Measurements from ENCODE around the gene TMEM132C.

TMEM132C gene

DNA sequence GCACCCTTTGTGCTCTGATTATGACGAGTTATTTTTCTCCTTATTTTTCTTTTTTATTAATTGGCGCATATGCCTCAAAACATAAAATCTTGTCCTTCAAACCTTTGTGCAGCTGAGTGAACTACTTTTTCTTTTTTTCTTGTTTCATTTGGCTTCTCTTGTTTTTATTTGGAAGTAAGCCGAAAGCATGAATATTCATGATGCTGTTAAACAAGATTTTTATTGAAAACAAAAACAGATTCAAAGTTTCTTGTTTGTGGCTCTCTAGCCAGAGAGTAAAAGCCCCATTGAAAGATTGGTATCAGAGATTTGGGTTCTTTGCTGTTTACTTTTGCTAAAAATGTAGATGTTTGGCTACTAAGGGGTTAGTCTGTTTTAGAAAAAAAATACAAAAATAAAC lies 183.8 kb downstream of the TMEM132C start:
- TF ChIP-seq, protein P1, sequence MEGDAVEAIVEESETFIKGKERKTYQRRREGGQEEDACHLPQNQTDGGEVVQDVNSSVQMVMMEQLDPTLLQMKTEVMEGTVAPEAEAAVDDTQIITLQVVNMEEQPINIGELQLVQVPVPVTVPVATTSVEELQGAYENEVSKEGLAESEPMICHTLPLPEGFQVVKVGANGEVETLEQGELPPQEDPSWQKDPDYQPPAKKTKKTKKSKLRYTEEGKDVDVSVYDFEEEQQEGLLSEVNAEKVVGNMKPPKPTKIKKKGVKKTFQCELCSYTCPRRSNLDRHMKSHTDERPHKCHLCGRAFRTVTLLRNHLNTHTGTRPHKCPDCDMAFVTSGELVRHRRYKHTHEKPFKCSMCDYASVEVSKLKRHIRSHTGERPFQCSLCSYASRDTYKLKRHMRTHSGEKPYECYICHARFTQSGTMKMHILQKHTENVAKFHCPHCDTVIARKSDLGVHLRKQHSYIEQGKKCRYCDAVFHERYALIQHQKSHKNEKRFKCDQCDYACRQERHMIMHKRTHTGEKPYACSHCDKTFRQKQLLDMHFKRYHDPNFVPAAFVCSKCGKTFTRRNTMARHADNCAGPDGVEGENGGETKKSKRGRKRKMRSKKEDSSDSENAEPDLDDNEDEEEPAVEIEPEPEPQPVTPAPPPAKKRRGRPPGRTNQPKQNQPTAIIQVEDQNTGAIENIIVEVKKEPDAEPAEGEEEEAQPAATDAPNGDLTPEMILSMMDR (IDR thresholded peaks at IDR 0.05; ENCODE audit: low read depth, low read length), result no peak
- no peak for DNase-seq (ENCODE audit: low read depth in 2 of 2)
- no peak overlapping the region for H3K4me3 ChIP-seq (replicated peaks in 1 of 2; ENCODE audit: low read depth in 2 of 2, low read length in 2 of 2)

DNA sequence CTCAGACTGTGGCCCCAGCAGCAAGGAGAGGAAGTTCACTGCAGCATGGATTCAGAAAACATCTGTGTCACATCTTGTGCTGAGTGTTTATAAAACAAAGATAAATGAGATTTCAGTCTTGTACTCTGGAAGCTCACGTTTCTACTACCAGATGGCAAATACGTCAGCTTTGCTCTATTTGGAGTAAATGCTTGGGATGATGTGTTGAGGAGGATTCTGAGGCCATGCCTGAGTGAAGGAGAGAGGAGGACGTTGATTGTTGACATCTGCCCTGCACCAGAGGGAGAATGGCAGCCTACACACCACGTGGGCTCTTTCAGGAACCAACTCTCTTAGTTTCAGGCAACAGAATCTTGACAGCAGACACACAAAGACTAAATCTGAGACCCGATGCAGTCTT lies 188.9 kb downstream of the TMEM132C start:
- no peak overlapping the region for H3K4me3 ChIP-seq (replicated peaks in 1 of 2; ENCODE audit: low read depth in 2 of 2, low read length in 2 of 2)
- TF ChIP-seq, protein P1 (IDR thresholded peaks at IDR 0.05; ENCODE audit: low read depth, low read length), result no peak
- no peak for DNase-seq (ENCODE audit: low read depth in 2 of 2)

DNA sequence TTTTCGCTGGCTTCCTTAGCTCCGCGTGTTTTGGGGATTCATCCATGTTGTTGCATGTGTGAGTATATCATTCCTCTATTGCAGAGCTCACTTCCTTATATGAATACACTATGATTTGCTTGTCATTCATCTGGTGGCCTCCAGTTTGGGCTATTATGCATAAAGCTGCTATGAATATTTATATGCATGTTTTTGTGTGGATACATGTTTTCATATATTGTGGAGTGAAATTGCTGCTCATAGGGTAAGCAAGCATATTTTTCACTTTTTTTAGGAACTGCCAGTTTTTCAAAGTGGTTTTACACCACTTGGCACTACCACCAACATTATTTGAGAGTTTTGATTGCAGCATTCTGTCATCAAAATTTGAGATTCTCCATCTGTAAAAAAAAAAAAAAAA lies 190.0 kb downstream of the TMEM132C start:
- TF ChIP-seq, protein P1 (IDR thresholded peaks at IDR 0.05; ENCODE audit: low read depth, low read length), result no peak
- no peak for DNase-seq (ENCODE audit: low read depth in 2 of 2)
- no peak overlapping the region for H3K4me3 ChIP-seq (replicated peaks in 1 of 2; ENCODE audit: low read depth in 2 of 2, low read length in 2 of 2)

DNA sequence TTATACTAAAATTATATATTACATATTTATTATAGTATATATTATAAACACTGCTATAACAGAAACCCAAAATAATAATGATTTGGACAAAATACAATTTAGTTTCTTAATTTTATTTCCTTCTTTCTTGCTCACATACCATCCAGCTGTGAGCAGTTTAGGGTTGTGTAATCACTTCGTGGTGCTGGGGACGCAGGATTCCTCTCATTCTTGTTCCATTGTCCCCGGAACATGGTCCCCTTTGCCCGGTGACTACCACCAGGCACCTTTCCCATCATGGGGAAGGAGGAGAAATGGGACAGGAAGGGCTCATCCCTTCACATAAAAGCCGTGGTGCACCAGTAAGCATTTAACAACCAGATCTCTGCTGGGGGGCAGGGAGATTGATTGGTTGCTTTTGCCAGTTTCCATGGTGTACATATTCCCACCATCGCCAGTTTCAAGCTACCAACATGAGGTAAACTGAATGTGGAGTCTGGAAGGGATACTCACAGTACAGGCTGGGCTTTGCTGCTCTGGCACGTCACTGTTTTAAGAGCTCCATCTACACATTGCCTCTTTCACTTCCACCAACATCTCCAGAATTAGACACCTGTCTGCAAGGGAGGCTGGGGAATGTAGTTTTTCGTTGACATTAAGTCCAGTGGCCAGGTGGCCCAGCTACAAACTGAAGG lies 191.5 kb downstream of the TMEM132C start:
- no peak overlapping the region for H3K4me3 ChIP-seq (replicated peaks in 1 of 2; ENCODE audit: low read depth in 2 of 2, low read length in 2 of 2)
- no peak for DNase-seq (ENCODE audit: low read depth in 2 of 2)
- TF ChIP-seq, protein P1 (IDR thresholded peaks at IDR 0.05; ENCODE audit: low read depth, low read length), result no peak

DNA sequence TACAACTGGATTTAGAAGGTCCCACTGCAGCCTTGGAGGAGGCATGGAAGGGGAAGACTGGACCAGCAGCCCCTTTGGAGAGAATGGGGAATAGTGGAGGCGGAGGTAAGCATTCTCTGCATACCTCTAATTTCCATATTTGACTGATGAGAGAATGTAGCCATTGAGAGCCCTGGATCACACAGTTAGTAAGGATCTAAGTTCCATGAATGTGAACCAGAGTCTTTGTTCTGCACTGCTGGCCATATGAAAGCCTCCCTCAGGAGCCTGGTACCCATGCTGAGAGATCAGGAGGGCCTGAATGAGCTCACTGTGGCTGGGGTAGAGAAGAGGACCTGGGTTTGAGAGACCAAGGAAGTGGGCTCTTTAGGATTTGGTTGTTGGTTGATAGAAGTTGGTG lies 192.1 kb downstream of the TMEM132C start:
- no peak overlapping the region for H3K4me3 ChIP-seq (replicated peaks in 1 of 2; ENCODE audit: low read depth in 2 of 2, low read length in 2 of 2)
- TF ChIP-seq, protein P1 (IDR thresholded peaks at IDR 0.05; ENCODE audit: low read depth, low read length), result no peak
- no peak for DNase-seq (ENCODE audit: low read depth in 2 of 2)

DNA sequence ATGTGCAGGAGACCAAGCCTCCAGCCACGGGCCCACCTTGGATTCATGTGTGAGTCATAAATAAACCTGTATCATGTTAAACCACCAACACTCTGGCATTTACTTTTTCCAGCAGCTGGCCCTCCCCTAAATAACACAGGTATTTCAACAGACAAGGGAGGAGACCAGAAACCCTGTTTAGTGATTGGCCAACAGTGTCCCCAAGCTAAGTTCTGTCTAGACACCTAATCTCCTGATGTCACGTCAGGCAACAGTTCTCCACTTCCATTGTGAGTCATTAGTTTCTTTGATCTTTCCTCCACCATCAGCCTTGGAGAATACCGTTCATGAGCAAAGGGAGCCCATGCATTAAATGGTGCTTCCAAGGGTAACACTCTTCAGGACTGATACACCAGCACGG lies 196.9 kb downstream of the TMEM132C start:
- TF ChIP-seq, protein P1 (IDR thresholded peaks at IDR 0.05; ENCODE audit: low read depth, low read length), result no peak
- H3K4me3 ChIP-seq (replicated peaks in 1 of 2; ENCODE audit: low read depth in 2 of 2, low read length in 2 of 2), result no peak overlapping the region
- no peak for DNase-seq (ENCODE audit: low read depth in 2 of 2)

DNA sequence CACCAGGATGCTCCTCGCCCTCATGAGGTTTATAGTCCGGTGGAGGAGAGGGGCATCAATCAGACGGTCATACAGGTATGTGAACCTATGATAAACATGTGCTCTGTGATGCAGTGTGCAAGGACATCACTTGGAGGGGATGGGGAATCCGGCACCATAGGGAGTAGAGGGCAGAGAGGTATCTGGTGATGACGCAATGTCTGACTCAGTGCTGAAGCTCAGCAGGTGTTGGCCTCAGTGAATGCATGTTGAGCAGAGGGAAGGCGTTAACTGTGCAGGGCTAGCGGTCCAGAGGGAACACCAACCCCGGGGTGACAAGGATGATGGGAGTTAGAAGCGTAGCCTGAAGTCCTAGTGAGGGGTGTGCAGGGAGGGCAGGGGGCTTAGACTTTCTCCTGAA lies 200.9 kb downstream of the TMEM132C start:
- no peak for DNase-seq (ENCODE audit: low read depth in 2 of 2)
- H3K4me3 ChIP-seq (replicated peaks in 1 of 2; ENCODE audit: low read depth in 2 of 2, low read length in 2 of 2), result no peak overlapping the region
- TF ChIP-seq, protein P1 (IDR thresholded peaks at IDR 0.05; ENCODE audit: low read depth, low read length), result no peak

All from cardiac fibroblast (primary cell).